Esophagus (tissue), 2 donors: ENCODE results near the gene ADD1. TPM values are rescaled to one million over a fixed set of nuclear protein-coding genes. Genes with fewer than 3 reads are reported as not detected.

Source experiments
- H3K27ac ChIP-seq, 2 donors: one replicate each; pipeline ENCODE4 v1.5.1; 2013; ENCODE audit warnings: low read depth in 2 of 2, mild to moderate bottlenecking in 2 of 2, inconsistent platforms in 1 of 2, low read length in 1 of 2, moderate library complexity in 1 of 2
- H3K27me3 ChIP-seq, 2 donors: one replicate each; pipeline ENCODE4 v1.6.1; 2013; ENCODE audit warnings: low read length in 2 of 2, control low read depth in 1 of 2, mild to moderate bottlenecking in 1 of 2; ENCODE audit not compliant: insufficient read depth in 2 of 2, control insufficient read depth in 1 of 2
- H3K36me3 ChIP-seq, 2 donors: one replicate each; pipeline ENCODE4 v1.6.1; 2013; ENCODE audit warnings: low read length in 1 of 2; ENCODE audit not compliant: control insufficient read depth in 2 of 2, insufficient read depth in 2 of 2
- H3K4me1 ChIP-seq, 2 donors: one replicate each; pipeline ENCODE4 v1.6.1; 2013; ENCODE audit warnings: low read length in 1 of 2; ENCODE audit not compliant: control insufficient read depth in 2 of 2, insufficient read depth in 2 of 2
- H3K4me3 ChIP-seq, 2 donors: one replicate each; pipeline ENCODE4 v1.5.1; 2013; ENCODE audit warnings: low read length in 2 of 2, mild to moderate bottlenecking in 2 of 2, low read depth in 1 of 2, moderate library complexity in 1 of 2
- H3K9me3 ChIP-seq, 2 donors: one replicate each; pipeline ENCODE4 v1.6.1; 2013; ENCODE audit warnings: mild to moderate bottlenecking in 2 of 2, low read depth in 1 of 2, low read length in 1 of 2, moderate library complexity in 1 of 2; ENCODE audit not compliant: control insufficient read depth in 2 of 2, insufficient read depth in 1 of 2
- WGBS, 2 donors: extraction: QIAGEN DNeasy Blood & Tissue Kit; methylation state at CpG; one replicate each; pipeline ENCODE4 v1.1.7; 2013; 5-methylcytosine and 5-hydroxymethylcytosine counted together
- polyA plus RNA-seq, 2 donors: library from polyadenylated mRNA; stranded (reverse); fragments of 200-250 nt; gene quantifications; one replicate each; pipeline ENCODE4 v1.2.3, GENCODE V29; 2013
- donor health status: healthy with polysubstance abuse.
- donor health status: Bipolar disorder and iron deficiency.

Gene ADD1
- polyA plus RNA-seq, 2 donors, result 102 to 156 TPM

GRCh38 chr4:2828758-2829181, 14.9 kb upstream of the ADD1 start:
- H3K27ac ChIP-seq, result no peak overlapping the region
- 88 to 93% methylated on average over 17 of the region's 17 CpGs for WGBS, 2 donors
- peaks cover 0 to 3% of the 10 kb centered on the region in 2 donors for H3K9me3 ChIP-seq
- H3K4me1 ChIP-seq, result no peaks in the 10 kb centered on the region
- no peak overlapping the region for H3K4me3 ChIP-seq
- no peaks in the 10 kb centered on the region for H3K27me3 ChIP-seq
- peaks cover 6 to 89% of the 10 kb centered on the region in 2 donors for H3K36me3 ChIP-seq

- 92% methylated on average over 18 of the region's 18 CpGs for WGBS, 2 donors
- H3K4me3 ChIP-seq, result no peak overlapping the region
- peaks cover 0 to 3% of the 10 kb centered on the region in 2 donors for H3K9me3 ChIP-seq
- H3K27ac ChIP-seq, result no peak overlapping the region
- peaks cover 6 to 89% of the 10 kb centered on the region in 2 donors for H3K36me3 ChIP-seq
- no peaks in the 10 kb centered on the region for H3K27me3 ChIP-seq
- H3K4me1 ChIP-seq, result no peaks in the 10 kb centered on the region
These were observed 14.2 kb upstream of the ADD1 start for GRCh38 chr4:2829321-2829932.

- Histone ChIP-seq H3K4me1 (no peaks in the 10 kb centered on the region), H3K27me3 (no peaks in the 10 kb centered on the region), H3K36me3 (peaks cover 6 to 88% of the 10 kb centered on the region in 2 donors), H3K27ac (no peak overlapping the region), H3K9me3 (peaks cover 0 to 3% of the 10 kb centered on the region in 2 donors), H3K4me3 (no peak overlapping the region)
- 89 to 92% methylated on average over 19 of the region's 19 CpGs for WGBS, 2 donors
These were observed 13.7 kb upstream of the ADD1 start for GRCh38 chr4:2829933-2830451.

- H3K4me3 ChIP-seq, result no peak overlapping the region
- H3K9me3 ChIP-seq, result peaks cover 0 to 3% of the 10 kb centered on the region in 2 donors
- no peak overlapping the region for H3K27ac ChIP-seq
- no peaks in the 10 kb centered on the region for H3K27me3 ChIP-seq
- H3K4me1 ChIP-seq, result no peaks in the 10 kb centered on the region
- H3K36me3 ChIP-seq, result peaks cover 2 to 82% of the 10 kb centered on the region in 2 donors
- 87 to 92% methylated on average over 37 of the region's 37 CpGs for WGBS, 2 donors
These were observed 12.7 kb upstream of the ADD1 start for GRCh38 chr4:2830632-2831610.

- Histone ChIP-seq H3K27ac (no peak overlapping the region), H3K27me3 (no peaks in the 10 kb centered on the region), H3K9me3 (no peaks in the 10 kb centered on the region), H3K36me3 (peaks cover 3 to 82% of the 10 kb centered on the region in 2 donors), H3K4me3 (no peak overlapping the region), H3K4me1 (no peaks in the 10 kb centered on the region)
- WGBS, 2 donors, result 93 to 94% methylated on average over 36 of the region's 36 CpGs
These were observed 11.9 kb upstream of the ADD1 start for GRCh38 chr4:2831611-2832308.

GRCh38 chr4:2832309-2832980, 11.2 kb upstream of the ADD1 start:
- 92 to 94% methylated on average over 20 of the region's 20 CpGs for WGBS, 2 donors
- H3K36me3 ChIP-seq, result peaks cover 3 to 75% of the 10 kb centered on the region in 2 donors
- no peaks in the 10 kb centered on the region for H3K27me3 ChIP-seq
- no peak overlapping the region for H3K27ac ChIP-seq
- no peak overlapping the region for H3K4me3 ChIP-seq
- peaks cover 3% of the 10 kb centered on the region in 2 donors for H3K4me1 ChIP-seq
- no peaks in the 10 kb centered on the region for H3K9me3 ChIP-seq

- Histone ChIP-seq H3K4me1 (peaks cover 7 to 8% of the 10 kb centered on the region in 2 donors), H3K4me3 (no peak overlapping the region), H3K36me3 (peaks cover 3 to 69% of the 10 kb centered on the region in 2 donors), H3K9me3 (no peaks in the 10 kb centered on the region), H3K27me3 (no peaks in the 10 kb centered on the region), H3K27ac (no peak overlapping the region)
- 92 to 94% methylated on average over 19 of the region's 19 CpGs for WGBS, 2 donors
These were observed 10.5 kb upstream of the ADD1 start for GRCh38 chr4:2832981-2833670.

GRCh38 chr4:2833671-2834000, 10.0 kb upstream of the ADD1 start:
- 90 to 98% methylated on average over 7 of the region's 7 CpGs for WGBS, 2 donors
- Histone ChIP-seq H3K9me3 (no peaks in the 10 kb centered on the region), H3K36me3 (peaks cover 3 to 64% of the 10 kb centered on the region in 2 donors)

More at GRCh38 chr4:2833671-2834000, 10.0 kb upstream of the ADD1 start:
- Histone ChIP-seq H3K27ac (no peak overlapping the region), H3K4me3 (no peak overlapping the region), H3K4me1 (peaks cover 7 to 8% of the 10 kb centered on the region in 2 donors), H3K27me3 (no peaks in the 10 kb centered on the region)
